HG03460 (cell line): ENCODE measurements around the gene PWP2.
"Not testable (repeated sequence)": the region's sequence is repeated elsewhere in the genome, so short reads cannot be mapped to it uniquely, and the experiment has no call there.

Experiments used
- ATAC-seq: cut with Tn5 transposase; IDR thresholded peaks from one replicate; pipeline ENCODE4 v1.9.1; 2021; ENCODE audit not compliant: unreplicated experiment

The PWP2 gene

DNA sequence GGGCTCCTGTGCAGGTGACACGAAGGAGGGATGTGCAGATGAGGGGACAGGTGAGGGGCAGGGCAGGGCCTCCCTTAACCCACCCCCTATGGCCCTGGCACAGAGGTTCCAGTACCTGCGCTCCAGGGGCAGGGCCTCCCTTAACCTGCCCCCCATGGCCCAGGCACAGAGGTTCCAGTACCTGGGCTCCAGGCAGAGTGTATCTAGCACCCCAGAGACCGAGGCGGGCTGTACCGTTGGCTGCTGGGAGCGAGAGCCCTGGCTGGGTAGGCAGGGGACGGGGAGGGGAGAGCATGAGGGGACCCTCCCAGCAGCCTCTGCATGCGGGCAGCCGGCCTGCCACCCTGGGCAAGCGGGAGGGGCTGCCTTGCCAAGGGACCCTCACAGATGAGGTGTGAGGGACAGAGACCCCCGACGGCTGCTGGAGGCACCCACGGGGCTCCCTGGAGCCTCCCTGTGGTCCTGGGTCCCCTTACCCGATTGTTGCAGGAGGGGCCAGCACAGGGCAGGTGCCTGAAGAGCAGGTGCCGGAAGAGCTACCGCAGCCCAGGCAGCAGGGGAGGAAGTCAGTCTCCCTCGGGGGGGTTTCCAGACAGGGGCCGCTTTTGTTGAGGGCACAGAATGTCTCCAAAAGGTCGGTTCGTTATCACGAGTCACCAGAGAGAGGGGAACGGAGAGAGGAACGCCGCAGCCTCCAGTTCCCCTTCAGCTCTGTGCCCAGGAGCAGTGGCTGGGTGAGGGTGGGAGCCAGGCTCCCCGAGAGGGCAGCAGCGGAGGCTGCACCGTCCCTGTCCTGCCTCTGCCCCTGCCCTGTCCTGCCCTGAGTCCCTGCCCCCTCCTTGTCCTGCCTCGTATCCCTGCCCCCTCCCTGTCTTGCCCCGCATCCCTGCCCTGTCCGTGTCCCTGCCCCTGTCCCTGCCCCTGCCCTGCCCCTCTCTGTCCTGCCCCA, 52.4 kb downstream of the PWP2 start:
- ATAC-seq: not testable (repeated sequence)

DNA sequence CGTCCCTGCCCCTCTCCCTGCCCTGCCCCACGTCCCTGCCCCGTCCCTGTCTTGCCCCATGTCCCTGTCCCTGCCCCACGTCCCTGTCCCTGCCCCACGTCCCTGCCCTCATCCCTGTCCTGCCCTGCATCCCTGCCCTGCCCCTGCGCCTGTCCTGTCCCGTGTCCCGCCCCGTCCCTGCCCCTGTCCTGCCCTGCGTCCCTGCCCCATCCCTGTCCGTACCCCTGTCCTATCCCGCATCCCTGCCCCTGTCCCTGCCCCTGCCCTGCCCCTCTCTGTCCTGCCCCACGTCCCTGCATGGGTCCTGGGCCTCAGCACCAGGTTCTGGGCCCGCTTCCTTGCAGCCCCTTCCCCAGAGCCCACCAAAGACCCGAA, 53.1 kb downstream of the PWP2 start:
- not testable (repeated sequence) for ATAC-seq

DNA sequence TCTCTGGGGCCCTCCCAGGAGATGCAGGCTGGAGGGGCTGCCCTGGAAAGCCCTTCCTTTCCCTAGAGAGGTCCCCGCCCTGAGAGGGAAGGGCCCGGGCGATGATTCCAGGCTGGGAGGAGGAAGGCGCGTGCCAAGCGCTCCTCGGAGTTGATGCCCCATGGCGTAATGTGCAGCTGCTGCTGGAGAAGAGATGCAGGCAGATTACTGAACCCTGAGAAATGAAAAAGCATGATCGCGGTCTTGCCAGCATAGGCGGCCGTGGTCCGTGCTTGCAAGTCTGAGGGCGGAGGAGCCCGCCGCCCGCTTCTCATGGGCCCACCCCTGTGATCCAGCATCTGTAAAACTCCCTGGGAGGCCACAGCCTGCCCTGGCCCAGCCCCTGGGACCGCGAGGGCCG, 53.6 kb downstream of the PWP2 start:
- not testable (repeated sequence) for ATAC-seq

DNA sequence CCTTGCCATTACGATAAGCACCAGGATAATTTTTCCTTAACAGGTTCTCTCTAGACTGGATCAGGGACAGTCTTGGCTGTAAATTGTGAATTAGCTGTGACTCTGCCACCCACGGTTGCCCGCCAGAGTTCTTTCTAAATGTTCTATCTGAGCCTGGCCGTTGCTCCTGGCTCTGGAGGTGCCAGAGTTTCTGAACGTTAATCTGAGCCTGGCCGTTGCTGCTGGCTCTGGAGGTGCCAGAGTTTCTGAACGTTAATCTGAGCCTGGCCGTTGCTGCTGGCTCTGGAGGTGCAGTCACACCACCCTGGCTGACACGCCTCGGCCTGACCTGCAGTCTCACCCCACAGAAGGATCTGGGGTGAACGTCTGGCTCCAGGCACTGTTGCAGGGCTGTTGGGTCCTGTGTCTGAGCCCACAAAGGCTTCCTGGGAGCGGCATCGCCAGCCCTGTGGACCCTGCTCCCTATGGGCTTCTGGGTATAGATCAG, 56.0 kb downstream of the PWP2 start:
- ATAC-seq: not testable (repeated sequence)

DNA sequence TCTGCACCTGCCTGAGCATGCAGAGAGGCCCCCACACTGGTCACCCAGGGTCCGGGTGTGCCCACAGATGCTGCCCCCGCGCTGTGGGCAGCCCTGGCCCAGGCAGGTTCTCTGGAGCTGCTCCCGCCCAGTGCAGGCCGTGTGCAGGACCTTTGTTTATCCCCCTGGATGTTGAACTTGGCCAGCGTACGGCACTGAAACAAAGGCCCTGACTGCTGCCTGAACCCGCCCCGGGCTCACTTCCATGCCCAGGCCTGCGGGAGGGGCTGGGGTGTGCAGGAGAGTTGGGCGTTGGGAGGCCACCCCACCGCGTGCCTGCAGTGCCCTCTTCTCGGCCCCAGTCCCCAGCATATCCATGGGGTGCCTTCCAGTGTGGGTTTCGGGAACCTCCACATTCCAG, 58.7 kb downstream of the PWP2 start:
- not testable (repeated sequence) for ATAC-seq

DNA sequence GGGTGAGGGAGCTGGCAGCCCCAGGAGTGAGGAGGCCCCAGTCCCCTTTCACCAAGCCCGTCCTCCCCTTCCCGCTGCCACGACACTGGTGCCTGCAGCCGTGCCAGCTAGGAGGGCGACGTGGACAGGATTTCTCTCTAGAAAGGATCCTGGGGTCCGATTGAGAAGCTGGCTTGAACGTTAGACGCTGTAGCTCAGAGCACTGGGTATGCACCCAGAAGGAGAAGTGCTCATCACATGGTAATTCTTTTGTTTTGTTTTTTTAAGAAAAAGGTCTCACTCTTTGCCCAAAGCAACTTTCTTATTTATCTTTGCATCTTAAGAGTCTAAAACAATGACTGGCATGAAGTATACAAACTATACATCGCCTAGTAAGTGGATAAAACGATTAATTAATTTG, 60.3 kb downstream of the PWP2 start:
- ATAC-seq: not testable (repeated sequence)

DNA sequence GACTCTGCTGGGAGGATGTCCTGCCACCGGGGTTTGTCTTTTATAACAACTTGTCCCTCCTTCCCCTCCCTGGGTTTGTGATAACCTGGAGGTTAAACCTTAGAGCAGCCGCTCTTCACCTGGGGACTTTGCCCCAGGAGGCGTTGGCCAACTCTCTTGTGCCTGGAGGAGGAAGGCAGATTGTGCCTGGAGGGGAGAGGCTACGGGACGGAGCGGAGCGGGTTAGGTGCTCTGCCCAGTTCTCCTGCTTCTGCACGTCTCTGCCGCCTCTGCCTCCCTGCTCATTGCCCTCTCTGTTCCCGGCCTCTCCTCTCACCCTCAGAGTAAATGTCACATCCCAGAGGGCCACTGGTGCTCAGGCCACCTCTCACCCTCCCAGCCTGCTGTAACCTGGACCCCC, 63.1 kb downstream of the PWP2 start:
- not testable (repeated sequence) for ATAC-seq

DNA sequence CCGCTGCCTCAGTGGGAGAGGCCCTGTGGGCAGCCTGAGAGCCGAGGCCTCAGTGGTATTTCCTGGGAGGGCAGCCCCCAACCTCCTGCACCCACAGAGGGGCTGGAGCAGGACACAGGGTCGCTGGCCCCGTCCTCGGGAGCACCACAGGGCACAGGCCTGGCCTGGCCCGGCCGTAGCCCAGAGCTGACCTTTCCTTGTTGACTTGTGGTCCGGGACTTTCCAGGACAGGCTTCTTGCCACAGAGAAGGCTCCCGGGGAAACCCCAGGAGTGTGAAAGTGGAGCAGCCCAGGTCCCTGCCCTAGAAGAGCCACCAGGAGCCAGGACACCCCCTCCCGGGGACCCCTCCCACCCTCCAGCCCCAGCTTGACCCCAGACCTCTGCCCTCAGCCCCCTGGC, 63.7 kb downstream of the PWP2 start:
- ATAC-seq: not testable (repeated sequence)

DNA sequence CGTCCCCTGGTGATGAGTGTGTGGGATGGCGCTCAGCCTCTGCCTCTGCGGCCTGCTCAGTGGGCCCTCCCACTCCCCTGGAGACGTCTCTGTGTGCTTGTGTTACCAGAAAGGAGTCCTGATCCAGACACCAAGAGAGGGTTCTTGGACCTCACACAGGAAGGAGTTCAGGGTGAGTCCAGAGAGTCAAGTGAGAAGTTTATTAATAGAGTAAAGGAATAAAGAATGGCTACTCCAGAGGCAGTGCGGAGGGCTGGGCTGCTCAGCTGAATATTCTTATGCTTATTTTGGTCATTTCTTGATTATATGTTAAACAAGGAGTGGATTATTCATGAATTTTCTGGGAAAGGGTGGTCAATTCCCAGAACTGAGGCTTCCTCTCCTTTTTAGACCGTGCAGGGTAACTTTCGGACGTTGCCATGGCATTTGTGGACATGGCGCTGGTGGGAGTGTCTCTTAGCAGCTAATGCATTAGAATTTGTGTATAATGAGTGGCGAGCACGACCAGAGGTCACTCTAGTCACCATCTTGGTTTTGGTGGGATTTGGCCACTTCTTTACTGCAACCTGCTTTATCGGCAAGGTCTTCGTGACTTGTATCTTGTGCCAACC, 64.9 kb downstream of the PWP2 start:
- not testable (repeated sequence) for ATAC-seq

DNA sequence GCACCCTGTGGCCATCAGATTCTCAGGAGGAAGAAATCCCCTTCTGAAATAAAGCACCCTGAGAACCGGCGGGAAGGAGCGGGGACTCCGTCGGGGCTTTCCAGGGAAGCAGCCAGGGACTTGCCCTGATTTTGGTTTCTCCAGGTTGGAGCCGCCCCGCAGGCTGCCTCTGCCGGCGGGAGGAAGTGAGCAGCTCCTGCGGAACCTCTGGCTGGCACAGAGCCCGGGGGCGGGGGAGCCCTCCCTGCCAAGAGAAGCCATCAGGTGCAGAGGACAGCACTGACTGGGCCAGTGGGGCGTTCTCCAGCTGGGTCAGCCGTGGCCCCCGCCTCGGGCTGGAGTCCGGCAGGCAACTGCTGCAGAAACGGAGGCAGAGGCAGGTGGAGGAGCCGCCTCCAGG, 65.5 kb downstream of the PWP2 start:
- ATAC-seq: not testable (repeated sequence)

DNA sequence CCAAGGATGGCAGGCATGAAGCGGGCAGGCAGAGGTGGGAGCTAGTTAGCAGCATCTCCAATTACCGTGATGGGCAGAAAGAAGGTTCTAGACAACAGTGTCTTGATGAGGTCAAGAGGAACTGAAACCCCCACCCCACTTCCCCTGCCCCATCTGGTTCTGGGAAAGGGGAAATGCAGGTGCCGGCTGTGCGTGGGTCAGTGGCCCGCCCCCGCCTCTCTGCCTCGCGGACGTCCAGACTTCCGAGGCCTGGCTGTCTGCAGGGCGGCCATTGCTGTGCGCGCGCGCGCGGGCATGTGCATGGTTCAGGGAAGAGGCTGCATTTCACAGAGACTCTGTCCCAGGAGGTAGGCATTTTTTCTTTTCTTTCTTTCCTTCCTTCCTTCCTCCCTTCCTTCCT, 68.0 kb downstream of the PWP2 start:
- ATAC-seq: not testable (repeated sequence)

DNA sequence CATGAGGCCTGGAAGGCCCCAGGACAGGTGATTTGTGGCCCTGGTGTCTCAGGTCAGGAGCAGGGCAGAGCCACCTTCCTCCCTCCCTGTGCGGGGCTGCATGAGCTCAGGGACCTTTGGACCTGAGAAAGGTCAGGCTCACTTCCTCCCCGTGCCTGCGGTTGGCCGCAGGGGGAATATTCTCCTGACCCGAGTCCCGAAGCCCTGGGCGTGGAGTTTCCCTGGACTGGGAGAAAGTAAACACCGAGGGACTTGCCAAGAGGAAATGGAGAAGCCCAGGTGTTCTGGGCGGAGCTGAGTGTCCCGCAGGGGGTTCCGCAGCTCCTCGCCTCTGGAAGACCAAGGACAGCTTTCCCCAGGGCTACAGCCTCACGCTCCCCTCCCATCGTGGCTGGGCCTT, 68.9 kb downstream of the PWP2 start:
- not testable (repeated sequence) for ATAC-seq
